ENCODE data around the gene USP9X.
A peak's percentile ranks its signal among the peaks of the same experiment; 100 is the strongest.

The USP9X gene

DNA sequence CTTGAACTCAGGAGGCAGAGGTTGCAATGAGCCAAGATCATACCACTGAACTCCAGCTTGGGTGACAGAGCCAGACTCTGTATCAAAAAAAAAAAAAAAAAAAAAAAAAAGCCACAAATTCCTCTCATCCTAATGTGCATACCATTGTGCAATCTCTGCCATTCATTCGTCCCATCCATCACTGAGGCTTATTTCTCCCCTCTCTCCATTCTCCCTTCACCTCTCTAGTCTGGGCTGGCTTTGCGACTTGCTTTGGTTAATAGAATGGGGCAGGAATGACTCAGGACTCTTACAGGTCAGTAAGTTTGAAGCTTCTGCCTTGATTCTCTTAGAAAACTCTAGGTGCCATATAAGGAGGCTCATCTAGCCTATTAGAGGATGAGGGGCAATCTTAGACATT is 188.4 kb downstream of the USP9X start:
- TF ChIP-seq, protein P1, sequence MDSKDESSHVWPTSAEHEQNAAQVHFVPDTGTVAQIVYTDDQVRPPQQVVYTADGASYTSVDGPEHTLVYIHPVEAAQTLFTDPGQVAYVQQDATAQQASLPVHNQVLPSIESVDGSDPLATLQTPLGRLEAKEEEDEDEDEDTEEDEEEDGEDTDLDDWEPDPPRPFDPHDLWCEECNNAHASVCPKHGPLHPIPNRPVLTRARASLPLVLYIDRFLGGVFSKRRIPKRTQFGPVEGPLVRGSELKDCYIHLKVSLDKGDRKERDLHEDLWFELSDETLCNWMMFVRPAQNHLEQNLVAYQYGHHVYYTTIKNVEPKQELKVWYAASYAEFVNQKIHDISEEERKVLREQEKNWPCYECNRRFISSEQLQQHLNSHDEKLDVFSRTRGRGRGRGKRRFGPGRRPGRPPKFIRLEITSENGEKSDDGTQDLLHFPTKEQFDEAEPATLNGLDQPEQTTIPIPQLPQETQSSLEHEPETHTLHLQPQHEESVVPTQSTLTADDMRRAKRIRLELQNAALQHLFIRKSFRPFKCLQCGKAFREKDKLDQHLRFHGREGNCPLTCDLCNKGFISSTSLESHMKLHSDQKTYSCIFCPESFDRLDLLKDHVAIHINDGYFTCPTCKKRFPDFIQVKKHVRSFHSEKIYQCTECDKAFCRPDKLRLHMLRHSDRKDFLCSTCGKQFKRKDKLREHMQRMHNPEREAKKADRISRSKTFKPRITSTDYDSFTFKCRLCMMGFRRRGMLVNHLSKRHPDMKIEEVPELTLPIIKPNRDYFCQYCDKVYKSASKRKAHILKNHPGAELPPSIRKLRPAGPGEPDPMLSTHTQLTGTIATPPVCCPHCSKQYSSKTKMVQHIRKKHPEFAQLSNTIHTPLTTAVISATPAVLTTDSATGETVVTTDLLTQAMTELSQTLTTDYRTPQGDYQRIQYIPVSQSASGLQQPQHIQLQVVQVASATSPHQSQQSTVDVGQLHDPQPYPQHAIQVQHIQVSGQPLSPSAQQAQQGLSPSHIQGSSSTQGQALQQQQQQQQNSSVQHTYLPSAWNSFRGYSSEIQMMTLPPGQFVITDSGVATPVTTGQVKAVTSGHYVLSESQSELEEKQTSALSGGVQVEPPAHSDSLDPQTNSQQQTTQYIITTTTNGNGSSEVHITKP (tag by site-specific recombination; IDR thresholded peaks at IDR 0.05), result peak; percentile 65
- TF ChIP-seq, protein P2, sequence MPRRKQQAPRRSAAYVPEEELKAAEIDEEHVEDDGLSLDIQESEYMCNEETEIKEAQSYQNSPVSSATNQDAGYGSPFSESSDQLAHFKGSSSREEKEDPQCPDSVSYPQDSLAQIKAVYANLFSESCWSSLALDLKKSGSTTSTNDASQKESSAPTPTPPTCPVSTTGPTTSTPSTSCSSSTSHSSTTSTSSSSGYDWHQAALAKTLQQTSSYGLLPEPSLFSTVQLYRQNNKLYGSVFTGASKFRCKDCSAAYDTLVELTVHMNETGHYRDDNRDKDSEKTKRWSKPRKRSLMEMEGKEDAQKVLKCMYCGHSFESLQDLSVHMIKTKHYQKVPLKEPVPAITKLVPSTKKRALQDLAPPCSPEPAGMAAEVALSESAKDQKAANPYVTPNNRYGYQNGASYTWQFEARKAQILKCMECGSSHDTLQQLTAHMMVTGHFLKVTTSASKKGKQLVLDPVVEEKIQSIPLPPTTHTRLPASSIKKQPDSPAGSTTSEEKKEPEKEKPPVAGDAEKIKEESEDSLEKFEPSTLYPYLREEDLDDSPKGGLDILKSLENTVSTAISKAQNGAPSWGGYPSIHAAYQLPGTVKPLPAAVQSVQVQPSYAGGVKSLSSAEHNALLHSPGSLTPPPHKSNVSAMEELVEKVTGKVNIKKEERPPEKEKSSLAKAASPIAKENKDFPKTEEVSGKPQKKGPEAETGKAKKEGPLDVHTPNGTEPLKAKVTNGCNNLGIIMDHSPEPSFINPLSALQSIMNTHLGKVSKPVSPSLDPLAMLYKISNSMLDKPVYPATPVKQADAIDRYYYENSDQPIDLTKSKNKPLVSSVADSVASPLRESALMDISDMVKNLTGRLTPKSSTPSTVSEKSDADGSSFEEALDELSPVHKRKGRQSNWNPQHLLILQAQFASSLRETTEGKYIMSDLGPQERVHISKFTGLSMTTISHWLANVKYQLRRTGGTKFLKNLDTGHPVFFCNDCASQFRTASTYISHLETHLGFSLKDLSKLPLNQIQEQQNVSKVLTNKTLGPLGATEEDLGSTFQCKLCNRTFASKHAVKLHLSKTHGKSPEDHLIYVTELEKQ (tag by site-specific recombination; IDR thresholded peaks at IDR 0.05; ENCODE audit: borderline replicate concordance), result no peak
- TF ChIP-seq ZNF423 (tag by site-specific recombination; IDR thresholded peaks at IDR 0.05) (no peak), ZNF23 (tag by site-specific recombination; IDR thresholded peaks at IDR 0.05; ENCODE audit: borderline replicate concordance) (no peak)
- Histone ChIP-seq H3K27ac (ENCODE audit: extremely low read depth, low read depth, low read length) (no peak overlapping the region), H3K4me1 (ENCODE audit: control insufficient read depth, insufficient read depth, low read length) (no peaks in the 10 kb centered on the region), H3K4me3 (ENCODE audit: low read depth, low read length) (no peak overlapping the region), H3K9me3 (ENCODE audit: control insufficient read depth, insufficient read depth, low read depth, low read length) (no peaks in the 10 kb centered on the region), H3K36me3 (ENCODE audit: control insufficient read depth in 2 of 2, insufficient read depth in 1 of 2, low read length in 2 of 2) (no peaks in the 10 kb centered on the region)
- POLR2A ChIA-PET, result interaction anchor here (1.3 kb wide), 1 partner anchor 60 kb away, joined by 4 read pairs; the partner anchor contains the start of gene DDX3X
- CTCF ChIA-PET, result interaction anchor here (0.7 to 1.0 kb wide), 2 partner anchors 20 to 732 kb away, joined by 3 read pairs; no protein-coding TSS in a partner anchor

DNA sequence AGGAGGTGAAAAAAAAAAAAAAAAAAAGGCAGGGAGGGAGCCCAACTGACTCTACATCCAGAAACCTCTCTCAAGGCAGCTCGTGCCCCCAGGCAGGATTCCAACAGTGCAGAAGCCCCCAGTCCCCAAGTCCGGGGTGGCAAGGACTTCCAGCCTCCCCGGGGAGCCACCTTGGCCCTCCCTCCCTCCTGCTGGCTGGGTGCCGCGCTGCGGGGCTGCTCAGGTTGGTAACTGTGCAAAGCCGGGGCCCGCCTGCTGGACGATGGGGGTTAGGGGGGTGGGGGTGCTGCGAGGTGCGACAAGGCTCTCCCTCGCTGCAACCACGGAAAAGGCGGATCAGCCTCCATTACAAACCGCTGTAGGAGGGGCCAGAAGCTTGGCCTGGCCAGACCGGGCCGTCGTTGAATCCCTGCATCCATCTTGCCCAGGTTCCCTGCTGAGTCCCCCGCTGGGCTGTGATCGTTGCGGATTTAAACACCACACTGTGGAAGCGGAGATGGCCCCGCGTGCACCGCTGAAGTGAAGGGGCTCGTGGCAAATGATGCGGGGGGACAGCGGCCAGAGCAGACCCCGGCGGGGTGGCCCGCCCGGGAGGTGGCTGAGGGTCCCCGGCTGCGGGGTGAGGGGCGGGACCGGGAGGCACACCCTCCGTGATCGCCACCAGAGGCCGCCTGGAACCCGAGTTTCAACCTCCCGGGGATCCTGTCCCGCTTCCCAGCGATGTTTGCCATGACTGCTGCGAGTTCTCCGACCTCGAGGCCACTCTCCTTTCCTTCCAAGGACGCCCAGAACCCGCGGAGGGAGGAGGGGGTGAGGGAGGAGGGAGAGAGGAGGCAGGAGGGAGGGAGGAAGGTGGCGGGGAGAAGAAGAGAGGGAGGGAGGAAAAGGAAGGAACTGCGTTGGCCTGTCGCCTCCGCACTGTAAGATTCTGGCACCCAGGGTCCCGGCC is 190.7 kb downstream of the USP9X start:
- CTCF ChIA-PET, result interaction anchor here (0.7 to 1.4 kb wide), 9 partner anchors 10 to 304 kb away, joined by 3 to 9 read pairs (median 4); no protein-coding TSS in a partner anchor
- Histone ChIP-seq H3K36me3 (ENCODE audit: control insufficient read depth in 2 of 2, insufficient read depth in 1 of 2, low read length in 2 of 2) (no peaks in the 10 kb centered on the region), H3K4me1 (ENCODE audit: control insufficient read depth, insufficient read depth, low read length) (no peaks in the 10 kb centered on the region), H3K27ac (ENCODE audit: extremely low read depth, low read depth, low read length) (peak overlapping the region; percentile 63; the same call in 1 of the 2 replicates), H3K9me3 (ENCODE audit: control insufficient read depth, insufficient read depth, low read depth, low read length) (no peaks in the 10 kb centered on the region), H3K4me3 (ENCODE audit: low read depth, low read length) (peak overlapping the region; percentile 72)
- POLR2A ChIA-PET, result interaction anchor here (0.6 to 1.2 kb wide), 4 partner anchors 31 to 413 kb away, joined by 3 to 7 read pairs (median 4); partner anchors contain the start of gene DDX3X
- TF ChIP-seq, protein P3, sequence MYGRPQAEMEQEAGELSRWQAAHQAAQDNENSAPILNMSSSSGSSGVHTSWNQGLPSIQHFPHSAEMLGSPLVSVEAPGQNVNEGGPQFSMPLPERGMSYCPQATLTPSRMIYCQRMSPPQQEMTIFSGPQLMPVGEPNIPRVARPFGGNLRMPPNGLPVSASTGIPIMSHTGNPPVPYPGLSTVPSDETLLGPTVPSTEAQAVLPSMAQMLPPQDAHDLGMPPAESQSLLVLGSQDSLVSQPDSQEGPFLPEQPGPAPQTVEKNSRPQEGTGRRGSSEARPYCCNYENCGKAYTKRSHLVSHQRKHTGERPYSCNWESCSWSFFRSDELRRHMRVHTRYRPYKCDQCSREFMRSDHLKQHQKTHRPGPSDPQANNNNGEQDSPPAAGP (tag by site-specific recombination; IDR thresholded peaks at IDR 0.05), result no peak; the same call in 1 of the 2 replicates
- TF ChIP-seq ZNF510 (tag by site-specific recombination; IDR thresholded peaks at IDR 0.05; ENCODE audit: insufficient replicate concordance) (no peak), ZNF433 (tag by site-specific recombination; IDR thresholded peaks at IDR 0.05; ENCODE audit: low read depth) (no peak), ZNF610 (tag by site-specific recombination; IDR thresholded peaks at IDR 0.05; ENCODE audit: borderline replicate concordance) (no peak), WT1 (tag by site-specific recombination; IDR thresholded peaks at IDR 0.05) (no peak), SALL2 (tag by site-specific recombination; IDR thresholded peaks at IDR 0.05; ENCODE audit: borderline replicate concordance) (no peak), ZEB2 (tag by site-specific recombination; IDR thresholded peaks at IDR 0.05) (peak; percentile 80), ZNF654 (tag by site-specific recombination; IDR thresholded peaks at IDR 0.05; ENCODE audit: low read depth) (peak; percentile 47), SP7 (tag by site-specific recombination; IDR thresholded peaks at IDR 0.05) (peak; percentile 66), ZFHX2 (tag by site-specific recombination; conservative IDR thresholded peaks at IDR 0.05) (no peak; the same call in 1 of the 2 replicates), IKZF3 (tag by site-specific recombination; IDR thresholded peaks at IDR 0.05) (no peak; the same call in 1 of the 2 replicates), ZNF624 (tag by site-specific recombination; IDR thresholded peaks at IDR 0.05) (no peak), ZNF155 (tag by site-specific recombination; IDR thresholded peaks at IDR 0.05) (no peak), ZNF174 (tag by site-specific recombination; IDR thresholded peaks at IDR 0.05) (no peak), ZNF768 (tag by site-specific recombination; IDR thresholded peaks at IDR 0.05) (no peak), ZFP3 (tag by site-specific recombination; IDR thresholded peaks at IDR 0.05; ENCODE audit: low read depth) (no peak)
- TF ChIP-seq, protein P4, sequence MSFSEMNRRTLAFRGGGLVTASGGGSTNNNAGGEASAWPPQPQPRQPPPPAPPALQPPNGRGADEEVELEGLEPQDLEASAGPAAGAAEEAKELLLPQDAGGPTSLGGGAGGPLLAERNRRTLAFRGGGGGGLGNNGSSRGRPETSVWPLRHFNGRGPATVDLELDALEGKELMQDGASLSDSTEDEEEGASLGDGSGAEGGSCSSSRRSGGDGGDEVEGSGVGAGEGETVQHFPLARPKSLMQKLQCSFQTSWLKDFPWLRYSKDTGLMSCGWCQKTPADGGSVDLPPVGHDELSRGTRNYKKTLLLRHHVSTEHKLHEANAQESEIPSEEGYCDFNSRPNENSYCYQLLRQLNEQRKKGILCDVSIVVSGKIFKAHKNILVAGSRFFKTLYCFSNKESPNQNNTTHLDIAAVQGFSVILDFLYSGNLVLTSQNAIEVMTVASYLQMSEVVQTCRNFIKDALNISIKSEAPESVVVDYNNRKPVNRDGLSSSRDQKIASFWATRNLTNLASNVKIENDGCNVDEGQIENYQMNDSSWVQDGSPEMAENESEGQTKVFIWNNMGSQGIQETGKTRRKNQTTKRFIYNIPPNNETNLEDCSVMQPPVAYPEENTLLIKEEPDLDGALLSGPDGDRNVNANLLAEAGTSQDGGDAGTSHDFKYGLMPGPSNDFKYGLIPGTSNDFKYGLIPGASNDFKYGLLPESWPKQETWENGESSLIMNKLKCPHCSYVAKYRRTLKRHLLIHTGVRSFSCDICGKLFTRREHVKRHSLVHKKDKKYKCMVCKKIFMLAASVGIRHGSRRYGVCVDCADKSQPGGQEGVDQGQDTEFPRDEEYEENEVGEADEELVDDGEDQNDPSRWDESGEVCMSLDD (tag by site-specific recombination; IDR thresholded peaks at IDR 0.05), result peak; percentile 51; the same call in 1 of the 2 replicates
